Measurements from ENCODE around the gene ERC2. TPM values are rescaled to one million over a fixed set of nuclear protein-coding genes. Genes with fewer than 3 reads are reported as not detected.

ERC2 gene
- total RNA-seq, 1 donor from 2014 or later: 48.3 TPM

DNA sequence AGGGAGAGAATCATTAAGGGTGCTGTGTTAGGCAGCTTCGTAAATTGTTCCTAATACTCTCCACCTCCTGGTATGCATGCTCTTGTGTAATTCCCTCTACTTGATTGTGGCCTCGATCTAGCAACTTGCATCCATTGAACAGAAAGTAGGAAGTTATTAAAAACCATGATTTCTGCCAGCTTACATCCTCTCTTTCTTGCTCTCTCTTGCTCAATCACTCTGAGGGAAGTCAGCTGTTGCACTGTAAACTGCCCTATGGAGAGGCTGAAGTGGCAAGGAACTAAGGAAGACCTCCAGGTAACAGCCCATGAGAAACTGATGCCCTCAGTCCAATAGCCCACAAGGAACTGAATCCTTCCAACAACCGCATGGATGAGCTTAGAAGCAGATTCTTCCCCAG lies 92.6 kb downstream of the ERC2 start:
- TF ChIP-seq, protein P1, sequence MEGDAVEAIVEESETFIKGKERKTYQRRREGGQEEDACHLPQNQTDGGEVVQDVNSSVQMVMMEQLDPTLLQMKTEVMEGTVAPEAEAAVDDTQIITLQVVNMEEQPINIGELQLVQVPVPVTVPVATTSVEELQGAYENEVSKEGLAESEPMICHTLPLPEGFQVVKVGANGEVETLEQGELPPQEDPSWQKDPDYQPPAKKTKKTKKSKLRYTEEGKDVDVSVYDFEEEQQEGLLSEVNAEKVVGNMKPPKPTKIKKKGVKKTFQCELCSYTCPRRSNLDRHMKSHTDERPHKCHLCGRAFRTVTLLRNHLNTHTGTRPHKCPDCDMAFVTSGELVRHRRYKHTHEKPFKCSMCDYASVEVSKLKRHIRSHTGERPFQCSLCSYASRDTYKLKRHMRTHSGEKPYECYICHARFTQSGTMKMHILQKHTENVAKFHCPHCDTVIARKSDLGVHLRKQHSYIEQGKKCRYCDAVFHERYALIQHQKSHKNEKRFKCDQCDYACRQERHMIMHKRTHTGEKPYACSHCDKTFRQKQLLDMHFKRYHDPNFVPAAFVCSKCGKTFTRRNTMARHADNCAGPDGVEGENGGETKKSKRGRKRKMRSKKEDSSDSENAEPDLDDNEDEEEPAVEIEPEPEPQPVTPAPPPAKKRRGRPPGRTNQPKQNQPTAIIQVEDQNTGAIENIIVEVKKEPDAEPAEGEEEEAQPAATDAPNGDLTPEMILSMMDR (IDR thresholded peaks at IDR 0.05; ENCODE audit: partially characterized antibody, unreplicated experiment): no peak
- DNase-seq: no peak
- H3K27ac Mint-ChIP-seq (ENCODE audit: unreplicated experiment): no peak overlapping the region
- no peaks in the 10 kb centered on the region for H3K9me3 Mint-ChIP-seq (ENCODE audit: unreplicated experiment)
- no peaks in the 10 kb centered on the region for H3K27me3 Mint-ChIP-seq (ENCODE audit: unreplicated experiment)
- H3K4me1 Mint-ChIP-seq (ENCODE audit: low read depth, unreplicated experiment): no peaks in the 10 kb centered on the region
- H3K36me3 Mint-ChIP-seq (ENCODE audit: unreplicated experiment): peaks cover 13% of the 10 kb centered on the region
- no peak overlapping the region for H3K4me3 Mint-ChIP-seq (ENCODE audit: unreplicated experiment)

GRCh38 chr3:56373386-56373785 lies 94.9 kb downstream of the ERC2 start:
- TF ChIP-seq, protein P1 (IDR thresholded peaks at IDR 0.05; ENCODE audit: partially characterized antibody, unreplicated experiment): no peak
- Mint-ChIP-seq H3K27me3 (ENCODE audit: unreplicated experiment) (no peaks in the 10 kb centered on the region), H3K9me3 (ENCODE audit: unreplicated experiment) (no peaks in the 10 kb centered on the region), H3K36me3 (ENCODE audit: unreplicated experiment) (peaks cover 13% of the 10 kb centered on the region), H3K27ac (ENCODE audit: unreplicated experiment) (no peak overlapping the region), H3K4me3 (ENCODE audit: unreplicated experiment) (no peak overlapping the region), H3K4me1 (ENCODE audit: low read depth, unreplicated experiment) (no peaks in the 10 kb centered on the region)
- DNase-seq: no peak

DNA sequence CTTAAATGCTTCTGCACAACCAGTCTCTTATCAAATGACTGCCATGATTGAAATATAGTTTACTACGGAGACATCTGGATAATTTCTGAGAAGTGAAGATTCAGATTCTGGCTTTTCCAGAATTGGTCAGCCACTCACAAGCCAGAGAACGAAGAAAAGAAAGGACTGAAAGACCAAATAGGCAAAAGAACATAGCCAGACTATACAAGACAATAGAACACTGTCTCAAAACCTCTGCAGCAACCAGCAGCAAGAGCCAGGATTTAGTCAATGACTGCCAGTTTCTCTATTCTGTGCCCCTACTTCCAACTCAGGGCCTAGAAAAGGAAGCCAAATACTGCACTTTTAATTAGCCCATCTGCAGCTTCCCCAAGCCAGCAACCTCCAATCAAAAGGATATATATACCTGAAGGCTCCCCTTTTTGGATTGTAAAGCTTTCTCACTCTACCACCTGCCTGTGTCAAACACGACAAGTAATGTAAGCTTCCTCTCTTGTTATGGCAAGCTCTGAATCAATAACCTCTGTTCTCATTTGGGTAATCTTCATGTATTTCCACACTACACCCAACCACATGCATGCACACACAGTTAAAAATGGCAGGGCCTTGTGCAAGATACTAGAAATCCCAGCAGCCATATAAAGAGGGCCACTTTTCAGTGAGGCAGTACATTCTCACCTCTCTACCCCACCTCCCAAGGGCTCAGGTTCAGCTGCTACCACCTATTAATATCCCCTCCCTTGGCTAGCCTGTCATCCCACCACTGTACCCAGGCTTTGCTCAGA lies 97.1 kb downstream of the ERC2 start:
- Mint-ChIP-seq H3K9me3 (ENCODE audit: unreplicated experiment) (no peaks in the 10 kb centered on the region), H3K27me3 (ENCODE audit: unreplicated experiment) (no peaks in the 10 kb centered on the region), H3K27ac (ENCODE audit: unreplicated experiment) (no peak overlapping the region), H3K4me1 (ENCODE audit: low read depth, unreplicated experiment) (peaks cover 2% of the 10 kb centered on the region), H3K4me3 (ENCODE audit: unreplicated experiment) (no peak overlapping the region), H3K36me3 (ENCODE audit: unreplicated experiment) (peaks cover 13% of the 10 kb centered on the region)
- TF ChIP-seq, protein P1 (IDR thresholded peaks at IDR 0.05; ENCODE audit: partially characterized antibody, unreplicated experiment): no peak
- DNase-seq: no peak

GRCh38 chr3:56369914-56370313 lies 98.4 kb downstream of the ERC2 start:
- Mint-ChIP-seq H3K27me3 (ENCODE audit: unreplicated experiment) (no peaks in the 10 kb centered on the region), H3K9me3 (ENCODE audit: unreplicated experiment) (no peaks in the 10 kb centered on the region), H3K4me3 (ENCODE audit: unreplicated experiment) (no peak overlapping the region), H3K27ac (ENCODE audit: unreplicated experiment) (no peak overlapping the region), H3K4me1 (ENCODE audit: low read depth, unreplicated experiment) (peaks cover 2% of the 10 kb centered on the region), H3K36me3 (ENCODE audit: unreplicated experiment) (peaks cover under 1% of the 10 kb centered on the region)
- TF ChIP-seq, protein P1 (IDR thresholded peaks at IDR 0.05; ENCODE audit: partially characterized antibody, unreplicated experiment): no peak
- no peak for DNase-seq

- Mint-ChIP-seq H3K4me3 (ENCODE audit: unreplicated experiment) (no peak overlapping the region), H3K27me3 (ENCODE audit: unreplicated experiment) (no peaks in the 10 kb centered on the region), H3K36me3 (ENCODE audit: unreplicated experiment) (no peaks in the 10 kb centered on the region), H3K27ac (ENCODE audit: unreplicated experiment) (no peak overlapping the region), H3K4me1 (ENCODE audit: low read depth, unreplicated experiment) (peaks cover 2% of the 10 kb centered on the region), H3K9me3 (ENCODE audit: unreplicated experiment) (no peaks in the 10 kb centered on the region)
- TF ChIP-seq, protein P1 (IDR thresholded peaks at IDR 0.05; ENCODE audit: partially characterized antibody, unreplicated experiment): no peak
- DNase-seq: no peak
Measured at GRCh38 chr3:56368846-56369245, 99.4 kb downstream of the ERC2 start.
